Measurements from ENCODE around the gene SYT12. TPM values are rescaled to one million over a fixed set of nuclear protein-coding genes. Genes with fewer than 3 reads are reported as not detected.
A peak's percentile ranks its signal among the peaks of the same experiment; 100 is the strongest.

Gene SYT12
- total and polyA plus RNA-seq, 2 of the 4 experiments (the other 2 are of a cell fraction) = 0.54 to 0.74 TPM

DNA sequence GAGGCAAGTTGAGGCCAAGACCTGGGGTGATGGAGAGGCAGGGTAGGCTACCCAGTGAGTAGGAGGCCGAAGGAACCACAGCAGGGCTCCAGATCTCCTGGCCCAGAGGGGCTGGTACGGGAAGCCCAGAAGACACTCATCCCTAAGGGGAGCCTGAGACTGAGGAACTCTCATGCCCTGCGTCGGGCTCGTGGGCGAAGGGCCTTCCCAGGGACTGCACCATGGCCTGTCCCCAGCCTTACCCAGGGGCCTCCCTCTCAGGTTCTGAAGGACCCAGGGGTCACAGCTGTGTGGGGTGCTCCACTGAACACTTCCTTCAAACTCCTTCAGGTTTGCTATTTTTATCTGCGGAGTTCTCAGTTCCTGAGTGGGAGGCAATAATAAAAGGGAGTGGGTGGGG lies 15.8 kb upstream of the SYT12 start:
- Histone ChIP-seq H3K56ac (ENCODE audit: extremely low read depth, insufficient read depth, low read length) (no peak overlapping the region), H3K27ac (ENCODE audit: insufficient read depth, low read length) (no peak overlapping the region), H2BK20ac (ENCODE audit: low read depth, low read length) (no peak overlapping the region), H3K4me3 (ENCODE audit: insufficient read depth, low read depth, low read length) (no peak overlapping the region), H2BK120ac (ENCODE audit: low read depth, low read length) (no peak overlapping the region), H3K9me1 (ENCODE audit: insufficient read depth, low read length) (no peaks in the 10 kb centered on the region), H2AFZ (replicated peaks; ENCODE audit: low read length, poor library complexity) (no peak overlapping the region), H4K5ac (ENCODE audit: low read depth, low read length) (no peak overlapping the region), H3K36me3 (ENCODE audit: control insufficient read depth, insufficient read depth, low read length) (no peaks in the 10 kb centered on the region), H3K9ac (ENCODE audit: low read depth, low read length) (no peak overlapping the region), H3K14ac (replicated peaks; ENCODE audit: low read depth, low read length) (no peak overlapping the region), H3K18ac (ENCODE audit: low read depth, low read length) (no peak overlapping the region), H2BK15ac (ENCODE audit: low read depth, low read length) (no peak overlapping the region), H3K9me3 (ENCODE audit: control insufficient read depth, insufficient read depth, low read length) (no peaks in the 10 kb centered on the region), H2BK5ac (ENCODE audit: low read depth, low read length, poor library complexity, severe bottlenecking) (no peak overlapping the region), H2AK5ac (ENCODE audit: low read depth, low read length) (no peak overlapping the region), H3K4ac (ENCODE audit: low read depth, low read length) (no peak overlapping the region), H2AK9ac (replicated peaks; ENCODE audit: low read depth, low read length, poor library complexity) (no peak overlapping the region), H3K23ac (ENCODE audit: low read depth, low read length) (no peak overlapping the region), H3K4me2 (ENCODE audit: low read depth, low read length) (no peak overlapping the region), H3K79me1 (ENCODE audit: low read depth in 1 of 2, low read length in 2 of 2) (no peaks in the 10 kb centered on the region), H3K4me1 (ENCODE audit: control insufficient read depth, insufficient read depth, low read length) (no peaks in the 10 kb centered on the region), H4K8ac (ENCODE audit: low read depth in 2 of 2, low read length in 2 of 2) (peak overlapping the region in 1 of 2 experiments; percentile 76; a peak in 1 of 4 replicates), H3K27me3 (ENCODE audit: control insufficient read depth, insufficient read depth, low read length) (no peaks in the 10 kb centered on the region; the same call in 1 of the 2 replicates), H4K91ac (ENCODE audit: insufficient read depth, low read depth, low read length) (no peak overlapping the region), H4K20me1 (ENCODE audit: insufficient read depth, low read length) (no peaks in the 10 kb centered on the region)
- ChIA-PET CTCF (interaction anchor here (0.6 kb wide), 1 partner anchor 55 kb away, joined by 3 read pairs; no protein-coding TSS in a partner anchor), POLR2A (ENCODE audit: unreplicated experiment) (no interaction called here)
- dilution Hi-C loops (cut with HindIII; ENCODE audit: low sequenced_read_pairs, unreplicated experiment) (no loop called here), in situ Hi-C loops (cut with MboI; ENCODE audit: low sequenced_read_pairs) (no loop called here), intact Hi-C loops (cut with micrococcal nuclease) (no loop called here)
- 94% methylated on average over 2 of the region's 7 CpGs; no CpG with 5 or more reads in 1 of the 2 experiments for whole genome bisulfite sequencing, 2 experiments (ENCODE audit: extremely low coverage in 2 of 2, insufficient read length in 1 of 2)
- BruUV-seq (replicated peaks) = no TSS peak
- DNase-seq (no peak), ATAC-seq (ENCODE audit: low read depth) (no peak)
- no peak for TF ChIP-seq MXI1 (IDR thresholded peaks at IDR 0.05; ENCODE audit: borderline replicate concordance, low read depth, low read length)
- TF ChIP-seq BHLHE40 (IDR thresholded peaks at IDR 0.05; ENCODE audit: low read depth, low read length) = no peak
- TF ChIP-seq NFE2L2 (IDR thresholded peaks at IDR 0.05; ENCODE audit: low read depth, low read length) = no peak
- TF ChIP-seq MAZ (IDR thresholded peaks at IDR 0.05; ENCODE audit: borderline replicate concordance, low read depth, low read length) = no peak
- TF ChIP-seq, protein P1, sequence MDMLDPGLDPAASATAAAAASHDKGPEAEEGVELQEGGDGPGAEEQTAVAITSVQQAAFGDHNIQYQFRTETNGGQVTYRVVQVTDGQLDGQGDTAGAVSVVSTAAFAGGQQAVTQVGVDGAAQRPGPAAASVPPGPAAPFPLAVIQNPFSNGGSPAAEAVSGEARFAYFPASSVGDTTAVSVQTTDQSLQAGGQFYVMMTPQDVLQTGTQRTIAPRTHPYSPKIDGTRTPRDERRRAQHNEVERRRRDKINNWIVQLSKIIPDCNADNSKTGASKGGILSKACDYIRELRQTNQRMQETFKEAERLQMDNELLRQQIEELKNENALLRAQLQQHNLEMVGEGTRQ (IDR thresholded peaks at IDR 0.05; ENCODE audit: low read depth, low read length) = no peak
- TF ChIP-seq, protein P2, sequence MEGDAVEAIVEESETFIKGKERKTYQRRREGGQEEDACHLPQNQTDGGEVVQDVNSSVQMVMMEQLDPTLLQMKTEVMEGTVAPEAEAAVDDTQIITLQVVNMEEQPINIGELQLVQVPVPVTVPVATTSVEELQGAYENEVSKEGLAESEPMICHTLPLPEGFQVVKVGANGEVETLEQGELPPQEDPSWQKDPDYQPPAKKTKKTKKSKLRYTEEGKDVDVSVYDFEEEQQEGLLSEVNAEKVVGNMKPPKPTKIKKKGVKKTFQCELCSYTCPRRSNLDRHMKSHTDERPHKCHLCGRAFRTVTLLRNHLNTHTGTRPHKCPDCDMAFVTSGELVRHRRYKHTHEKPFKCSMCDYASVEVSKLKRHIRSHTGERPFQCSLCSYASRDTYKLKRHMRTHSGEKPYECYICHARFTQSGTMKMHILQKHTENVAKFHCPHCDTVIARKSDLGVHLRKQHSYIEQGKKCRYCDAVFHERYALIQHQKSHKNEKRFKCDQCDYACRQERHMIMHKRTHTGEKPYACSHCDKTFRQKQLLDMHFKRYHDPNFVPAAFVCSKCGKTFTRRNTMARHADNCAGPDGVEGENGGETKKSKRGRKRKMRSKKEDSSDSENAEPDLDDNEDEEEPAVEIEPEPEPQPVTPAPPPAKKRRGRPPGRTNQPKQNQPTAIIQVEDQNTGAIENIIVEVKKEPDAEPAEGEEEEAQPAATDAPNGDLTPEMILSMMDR (conservative IDR thresholded peaks at IDR 0.05; ENCODE audit: low read depth, low read length) = no peak
- TF ChIP-seq, protein P3, sequence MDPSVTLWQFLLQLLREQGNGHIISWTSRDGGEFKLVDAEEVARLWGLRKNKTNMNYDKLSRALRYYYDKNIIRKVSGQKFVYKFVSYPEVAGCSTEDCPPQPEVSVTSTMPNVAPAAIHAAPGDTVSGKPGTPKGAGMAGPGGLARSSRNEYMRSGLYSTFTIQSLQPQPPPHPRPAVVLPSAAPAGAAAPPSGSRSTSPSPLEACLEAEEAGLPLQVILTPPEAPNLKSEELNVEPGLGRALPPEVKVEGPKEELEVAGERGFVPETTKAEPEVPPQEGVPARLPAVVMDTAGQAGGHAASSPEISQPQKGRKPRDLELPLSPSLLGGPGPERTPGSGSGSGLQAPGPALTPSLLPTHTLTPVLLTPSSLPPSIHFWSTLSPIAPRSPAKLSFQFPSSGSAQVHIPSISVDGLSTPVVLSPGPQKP (IDR thresholded peaks at IDR 0.05; ENCODE audit: borderline replicate concordance, low read depth, low read length) = no peak
- no peak for TF ChIP-seq RAD21 (IDR thresholded peaks at IDR 0.05; ENCODE audit: low read length)
- TF ChIP-seq FOS (IDR thresholded peaks at IDR 0.05; ENCODE audit: low read depth, low read length) = no peak
- no peak for TF ChIP-seq MAFK (IDR thresholded peaks at IDR 0.05; ENCODE audit: low read depth, low read length)
